DND-41 (cell line): Measurements from ENCODE around the gene RAI14.

Source experiments
- ATAC-seq: fragments of 200-7000 bp; cut with Tn5 transposase; 3 replicates; pipeline ENCODE4 v1.9.1; 2021; ENCODE audit warnings: low read depth; ENCODE audit not compliant: insufficient read depth
- DNase-seq: peaks from one replicate; pipeline ENCODE4 v3.0.0-alpha.2; 2020
- H2AFZ ChIP-seq: 2 replicates; pipeline ENCODE4 v1.6.0; 2012; ENCODE audit warnings: low read depth, low read length
- H3K27ac ChIP-seq: 2 replicates; pipeline ENCODE4 v1.5.1; 2012; ENCODE audit warnings: low read length, inconsistent platforms
- H3K27me3 ChIP-seq: fragments of 200-600 bp; sonication (generic); 2 replicates; pipeline ENCODE4 v1.6.0; 2012; ENCODE audit warnings: low read length, mild to moderate bottlenecking, inconsistent platforms; ENCODE audit not compliant: insufficient read depth, poor library complexity
- H3K36me3 ChIP-seq: 2 replicates; pipeline ENCODE4 v1.5.1; 2012; ENCODE audit warnings: low read length, inconsistent platforms; ENCODE audit not compliant: insufficient read depth
- H3K4me1 ChIP-seq: 2 replicates; pipeline ENCODE4 v1.5.1; 2012; ENCODE audit warnings: mild to moderate bottlenecking, low read length; ENCODE audit not compliant: insufficient read depth
- H3K4me2 ChIP-seq: 2 replicates; pipeline ENCODE4 v1.6.0; 2012; ENCODE audit warnings: mild to moderate bottlenecking, moderate library complexity, low read length, inconsistent platforms; ENCODE audit not compliant: insufficient read depth
- H3K4me3 ChIP-seq, 2 experiments: fragments of 200-600 bp in 1 of 2; shearing (Covaris generic) in 1 of 2; 2 replicates each; pipeline ENCODE4 v1.5.1; 2012 to 2016; ENCODE audit warnings: inconsistent platforms in 2 of 2, low read length in 2 of 2, mild to moderate bottlenecking in 2 of 2, low read depth in 1 of 2, moderate library complexity in 1 of 2
- H3K79me2 ChIP-seq: 2 replicates; pipeline ENCODE4 v1.6.0; 2012; ENCODE audit warnings: low read length, inconsistent platforms; ENCODE audit not compliant: insufficient read depth
- H3K9ac ChIP-seq: 2 replicates; pipeline ENCODE4 v1.6.0; 2012; ENCODE audit warnings: low read depth, mild to moderate bottlenecking, inconsistent platforms, low read length, moderate library complexity
- H3K9me3 ChIP-seq: 2 replicates; pipeline ENCODE4 v1.5.1; 2012; ENCODE audit warnings: low read length, moderate library complexity, mild to moderate bottlenecking, inconsistent platforms; ENCODE audit not compliant: insufficient read depth, severe bottlenecking
- H4K20me1 ChIP-seq: 2 replicates; pipeline ENCODE4 v1.6.0; 2012; ENCODE audit warnings: low read length; ENCODE audit not compliant: insufficient read depth
- EZH2 ChIP-seq: IDR thresholded peaks from 3 replicates; pipeline ENCODE4 v1.6.1; 2012; ENCODE audit warnings: borderline replicate concordance, low read depth, mild to moderate bottlenecking, moderate library complexity, low read length, inconsistent platforms; ENCODE audit not compliant: severe bottlenecking
- TF ChIP-seq, protein P1 (sequence below): IDR thresholded peaks from 2 replicates; pipeline ENCODE4 v1.5.1; 2012; ENCODE audit warnings: borderline replicate concordance, low read length, moderate library complexity, mild to moderate bottlenecking; ENCODE audit not compliant: poor library complexity, severe bottlenecking; ENCODE audit errors: extremely low read depth

RAI14 gene

DNA sequence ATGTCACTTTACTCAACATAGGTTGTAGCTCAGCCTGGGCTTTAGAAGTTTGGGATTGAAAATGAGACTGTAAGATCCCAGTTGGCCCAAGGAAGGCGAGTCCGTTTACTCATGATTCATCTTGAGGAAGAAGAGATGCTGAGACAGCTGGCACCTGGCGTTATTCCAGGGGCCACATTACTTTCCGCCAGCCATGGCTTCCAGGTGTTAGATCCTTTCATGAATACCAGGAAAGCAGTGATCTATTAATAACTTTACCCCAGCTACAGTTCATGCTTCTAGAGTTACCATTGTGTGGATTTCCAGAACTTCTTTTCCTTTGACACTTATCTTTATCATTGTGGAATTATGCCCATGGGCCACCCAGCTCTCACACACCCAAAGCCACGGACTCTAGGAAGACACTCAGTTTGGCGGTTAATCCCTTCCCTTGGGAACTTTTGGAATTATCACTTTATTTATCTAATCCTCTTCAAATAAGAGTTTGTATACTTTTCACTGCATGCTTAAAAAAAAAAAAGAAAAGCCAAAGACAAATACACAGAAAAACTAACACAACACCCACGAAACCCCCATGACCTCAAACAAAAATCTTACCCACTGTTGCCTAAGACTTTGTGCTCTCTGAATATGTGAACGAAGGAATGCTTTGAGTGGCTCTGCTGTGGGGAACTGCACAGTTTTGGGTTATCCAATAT, 26.9 kb downstream of the RAI14 start:
- no peaks in the 10 kb centered on the region for H4K20me1 ChIP-seq
- H3K4me1 ChIP-seq = no peaks in the 10 kb centered on the region
- no peaks in the 10 kb centered on the region for H3K27me3 ChIP-seq
- no peaks in the 10 kb centered on the region for H3K79me2 ChIP-seq
- no peak for ATAC-seq
- H3K4me2 ChIP-seq = no peak overlapping the region
- no peaks in the 10 kb centered on the region for H3K36me3 ChIP-seq
- TF ChIP-seq EZH2 = no peak
- TF ChIP-seq, protein P1, sequence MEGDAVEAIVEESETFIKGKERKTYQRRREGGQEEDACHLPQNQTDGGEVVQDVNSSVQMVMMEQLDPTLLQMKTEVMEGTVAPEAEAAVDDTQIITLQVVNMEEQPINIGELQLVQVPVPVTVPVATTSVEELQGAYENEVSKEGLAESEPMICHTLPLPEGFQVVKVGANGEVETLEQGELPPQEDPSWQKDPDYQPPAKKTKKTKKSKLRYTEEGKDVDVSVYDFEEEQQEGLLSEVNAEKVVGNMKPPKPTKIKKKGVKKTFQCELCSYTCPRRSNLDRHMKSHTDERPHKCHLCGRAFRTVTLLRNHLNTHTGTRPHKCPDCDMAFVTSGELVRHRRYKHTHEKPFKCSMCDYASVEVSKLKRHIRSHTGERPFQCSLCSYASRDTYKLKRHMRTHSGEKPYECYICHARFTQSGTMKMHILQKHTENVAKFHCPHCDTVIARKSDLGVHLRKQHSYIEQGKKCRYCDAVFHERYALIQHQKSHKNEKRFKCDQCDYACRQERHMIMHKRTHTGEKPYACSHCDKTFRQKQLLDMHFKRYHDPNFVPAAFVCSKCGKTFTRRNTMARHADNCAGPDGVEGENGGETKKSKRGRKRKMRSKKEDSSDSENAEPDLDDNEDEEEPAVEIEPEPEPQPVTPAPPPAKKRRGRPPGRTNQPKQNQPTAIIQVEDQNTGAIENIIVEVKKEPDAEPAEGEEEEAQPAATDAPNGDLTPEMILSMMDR = no peak
- no peak overlapping the region for H3K9ac ChIP-seq
- no peak overlapping the region for H3K27ac ChIP-seq
- H2AFZ ChIP-seq = no peak overlapping the region
- no peak overlapping the region for H3K4me3 ChIP-seq
- DNase-seq = no peak
- no peaks in the 10 kb centered on the region for H3K9me3 ChIP-seq

DNA sequence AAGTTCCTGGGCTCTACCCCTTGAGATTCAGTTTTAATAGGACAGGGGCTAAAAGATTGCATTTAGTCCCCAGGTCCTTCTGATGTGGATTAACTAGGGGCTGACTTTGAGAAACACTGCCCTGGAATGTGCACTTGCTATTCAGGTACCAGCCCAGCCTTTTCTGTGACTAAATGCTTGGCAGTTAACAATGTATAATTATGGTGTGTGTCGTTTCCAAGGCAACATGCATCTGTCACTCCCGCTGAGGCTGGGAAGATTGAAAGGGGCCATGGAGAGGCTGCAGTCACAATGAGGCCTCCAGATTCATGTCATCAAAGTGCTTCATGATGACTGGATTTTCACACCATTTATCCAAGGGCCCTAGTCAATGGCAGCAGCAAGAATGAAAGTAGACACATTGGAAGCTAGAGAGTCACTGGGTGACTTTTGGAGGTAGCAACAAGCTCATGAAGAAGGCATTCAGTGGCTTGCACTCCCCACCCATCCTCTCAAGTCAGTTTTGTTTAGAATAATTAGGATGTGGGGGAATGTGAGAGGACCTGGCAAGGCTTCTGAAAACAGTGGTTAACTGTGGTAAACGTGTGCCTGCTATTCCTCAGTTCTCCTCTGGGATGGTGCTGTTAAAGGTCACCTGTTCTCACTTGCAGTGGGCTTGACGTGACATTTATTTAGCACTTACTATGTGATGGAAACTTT, 28.3 kb downstream of the RAI14 start:
- H3K36me3 ChIP-seq = no peaks in the 10 kb centered on the region
- no peak overlapping the region for H3K9ac ChIP-seq
- no peaks in the 10 kb centered on the region for H3K9me3 ChIP-seq
- H3K27ac ChIP-seq = no peak overlapping the region
- H4K20me1 ChIP-seq = no peaks in the 10 kb centered on the region
- H3K79me2 ChIP-seq = no peaks in the 10 kb centered on the region
- H3K4me2 ChIP-seq = no peak overlapping the region
- H3K4me1 ChIP-seq = no peaks in the 10 kb centered on the region
- TF ChIP-seq EZH2 = no peak
- TF ChIP-seq, protein P1 = no peak
- ATAC-seq = no peak
- no peak for DNase-seq
- H3K4me3 ChIP-seq = no peak overlapping the region
- H3K27me3 ChIP-seq = no peaks in the 10 kb centered on the region
- H2AFZ ChIP-seq = no peak overlapping the region

DNA sequence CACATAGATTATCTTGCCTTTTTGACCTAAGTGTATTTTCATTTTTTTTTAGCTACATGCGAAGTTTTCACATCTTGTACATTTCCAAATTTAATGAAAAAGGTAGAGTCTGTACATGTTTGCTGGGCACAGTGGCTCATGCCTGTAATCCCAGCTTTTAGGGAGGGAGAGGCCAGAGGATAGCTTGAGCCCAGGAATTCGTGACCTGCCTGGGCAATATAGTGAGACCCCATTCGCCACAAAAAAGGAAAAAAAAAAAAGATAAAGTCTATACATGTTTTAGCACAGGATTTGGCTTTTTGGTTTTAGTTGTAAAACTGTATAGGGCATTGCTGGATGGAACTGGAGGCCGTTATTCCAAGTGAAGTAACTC, 28.8 kb downstream of the RAI14 start:
- Histone ChIP-seq H3K9ac (no peak overlapping the region), H3K79me2 (no peaks in the 10 kb centered on the region), H3K4me3 (no peak overlapping the region), H3K36me3 (no peaks in the 10 kb centered on the region), H2AFZ (no peak overlapping the region), H3K27me3 (no peaks in the 10 kb centered on the region), H3K9me3 (no peaks in the 10 kb centered on the region), H4K20me1 (no peaks in the 10 kb centered on the region), H3K4me1 (no peaks in the 10 kb centered on the region), H3K27ac (no peak overlapping the region), H3K4me2 (no peak overlapping the region)
- ATAC-seq (no peak), DNase-seq (no peak)
- TF ChIP-seq EZH2 = no peak
- TF ChIP-seq, protein P1 = no peak
